GM23248 (cell line): ENCODE results near the gene KIAA1549. TPM values are rescaled to one million over a fixed set of nuclear protein-coding genes. Genes with fewer than 3 reads are reported as not detected.
A peak's percentile ranks its signal among the peaks of the same experiment; 100 is the strongest.

ENCODE experiments used
- DNase-seq: peaks from one replicate; pipeline ENCODE4 v3.0.0-alpha.2; 2015
- H2AFZ ChIP-seq: fragments of 200-600 bp; sonication (generic); 2 replicates; pipeline ENCODE4 v1.6.1; 2016; ENCODE audit warnings: antibody characterized with exemption
- H3F3A ChIP-seq: fragments of 200-600 bp; sonication (generic); 2 replicates; pipeline ENCODE4 v1.6.1; 2016; ENCODE audit warnings: mild to moderate bottlenecking, antibody characterized with exemption, mixed run types; ENCODE audit not compliant: insufficient read depth
- H3K27ac ChIP-seq: fragments of 200-600 bp; sonication (generic); 2 replicates; pipeline ENCODE4 v1.5.1; 2016; ENCODE audit warnings: mild to moderate bottlenecking
- H3K27me3 ChIP-seq: fragments of 200-600 bp; sonication (generic); replicated peaks from 2 replicates; pipeline ENCODE4 v1.6.1; 2016; ENCODE audit warnings: mild to moderate bottlenecking; ENCODE audit not compliant: insufficient read depth
- H3K36me3 ChIP-seq: fragments of 200-600 bp; sonication (generic); 2 replicates; pipeline ENCODE4 v1.6.1; 2016; ENCODE audit warnings: low read depth, mild to moderate bottlenecking
- H3K4me1 ChIP-seq: fragments of 200-600 bp; sonication (generic); 2 replicates; pipeline ENCODE4 v1.6.1; 2016; ENCODE audit warnings: mild to moderate bottlenecking; ENCODE audit not compliant: insufficient read depth
- H3K4me2 ChIP-seq: fragments of 200-600 bp; sonication (generic); one replicate; pipeline ENCODE4 v1.6.1; 2016; ENCODE audit warnings: mild to moderate bottlenecking; ENCODE audit not compliant: unreplicated experiment
- H3K4me3 ChIP-seq: fragments of 200-600 bp; sonication (generic); 2 replicates; pipeline ENCODE4 v1.5.1; 2016; ENCODE audit warnings: mild to moderate bottlenecking
- H3K79me2 ChIP-seq: fragments of 200-600 bp; sonication (generic); 2 replicates; pipeline ENCODE4 v1.6.1; 2016; ENCODE audit warnings: mild to moderate bottlenecking; ENCODE audit not compliant: insufficient read depth
- H3K9ac ChIP-seq: fragments of 200-600 bp; sonication (generic); 2 replicates; pipeline ENCODE4 v1.6.1; 2016; ENCODE audit warnings: mild to moderate bottlenecking
- H3K9me2 ChIP-seq: fragments of 200-600 bp; sonication (generic); 2 replicates; pipeline ENCODE4 v1.6.1; 2016; ENCODE audit warnings: mixed run types, mild to moderate bottlenecking, moderate library complexity; ENCODE audit not compliant: insufficient read depth
- H3K9me3 ChIP-seq: fragments of 200-600 bp; sonication (generic); one replicate; pipeline ENCODE4 v1.6.1; 2017; ENCODE audit warnings: low read depth
- H4K20me1 ChIP-seq: fragments of 200-600 bp; sonication (generic); 2 replicates; pipeline ENCODE4 v1.6.0; 2016; ENCODE audit not compliant: insufficient read depth
- EZH2 ChIP-seq: fragments of 200-600 bp; sonication (generic); IDR thresholded peaks from 2 replicates; pipeline ENCODE4 v1.6.1; 2018; ENCODE audit warnings: antibody characterized with exemption, mild to moderate bottlenecking; ENCODE audit not compliant: insufficient read depth, poor library complexity, severe bottlenecking
- EZH2phosphoT487 ChIP-seq: fragments of 200-600 bp; sonication (generic); IDR thresholded peaks from 2 replicates; pipeline ENCODE4 v1.6.1; 2018; ENCODE audit warnings: antibody characterized with exemption, moderate library complexity, mild to moderate bottlenecking, low read depth; ENCODE audit not compliant: insufficient read depth
- WGBS, 2 experiments: methylation state at CpG; one replicate each; pipeline ENCODE4 v1.1.6; 2015 to 2017; ENCODE audit warnings: low lambda C conversion rate in 2 of 2, low coverage in 1 of 2; ENCODE audit errors: missing lambda C conversion rate in 2 of 2; 5-methylcytosine and 5-hydroxymethylcytosine counted together
- in situ Hi-C: fragments of 300-500 bp; cut with MboI; formaldehyde crosslinking; loops from 2 replicates; pipeline ENCODE4 v1.15.0; 2020
- polyA plus RNA-seq: library from polyadenylated mRNA; unstranded; fragments of >200 nt; fragmentation: Nextera tagmentation; extraction: Ambion mirVana; gene quantifications from 2 replicates; pipeline ENCODE4 v1.2.1, GENCODE V29; 2016
- total RNA-seq: library from RNA; depleted of rRNA; stranded (reverse); fragments of >200 nt; shearing (Covaris generic); gene quantifications from 2 replicates; pipeline ENCODE4 v1.2.3, GENCODE V29; 2014

Gene KIAA1549
- total and polyA plus RNA-seq, 2 experiments from 2014 or later = 2.1 to 3.0 TPM

- in situ Hi-C loops = loop anchor here (25.0 kb wide), 1 partner anchor 195 kb away; no protein-coding TSS in a partner anchor
- Histone ChIP-seq H3K4me2 (peak overlapping the region; percentile 83), H3K79me2 (no peaks in the 10 kb centered on the region), H3K9me3 (no peaks in the 10 kb centered on the region), H3K27ac (peak overlapping the region; percentile 90), H3F3A (peaks cover 34% of the 10 kb centered on the region), H3K9ac (peak overlapping the region; percentile 71), H3K4me3 (peak overlapping the region; percentile 47), H3K27me3 (no peaks in the 10 kb centered on the region), H2AFZ (peak overlapping the region; percentile 71; the same call in 1 of the 2 replicates), H4K20me1 (no peaks in the 10 kb centered on the region), H3K9me2 (no peaks in the 10 kb centered on the region), H3K36me3 (no peaks in the 10 kb centered on the region), H3K4me1 (peaks cover 35% of the 10 kb centered on the region)
- peak; percentile 43 for DNase-seq
- TF ChIP-seq EZH2 (no peak), EZH2phosphoT487 (no peak)
- 92 to 96% methylated on average over 3 of the region's 3 CpGs for WGBS, 2 experiments
Measured at GRCh38 chr7:138892006-138892630, 89.1 kb downstream of the KIAA1549 start.

- Histone ChIP-seq H3F3A (peaks cover 34% of the 10 kb centered on the region), H3K27me3 (no peaks in the 10 kb centered on the region), H3K9me3 (no peaks in the 10 kb centered on the region), H3K9ac (peak overlapping the region; percentile 71), H3K79me2 (no peaks in the 10 kb centered on the region), H3K4me3 (peak overlapping the region; percentile 47), H3K4me2 (peak overlapping the region; percentile 83), H3K4me1 (peaks cover 35% of the 10 kb centered on the region), H2AFZ (peak overlapping the region; percentile 71), H4K20me1 (no peaks in the 10 kb centered on the region), H3K36me3 (no peaks in the 10 kb centered on the region), H3K9me2 (no peaks in the 10 kb centered on the region), H3K27ac (peak overlapping the region; percentile 90)
- DNase-seq = peak; percentile 62
- TF ChIP-seq EZH2phosphoT487 (no peak), EZH2 (no peak)
- in situ Hi-C loops = loop anchor here (25.0 kb wide), 1 partner anchor 196 kb away; no protein-coding TSS in a partner anchor
- 3 to 10% methylated on average over 5 of the region's 5 CpGs for WGBS, 2 experiments
Measured at GRCh38 chr7:138891446-138891810, 89.8 kb downstream of the KIAA1549 start.

- H3K4me3 ChIP-seq = peak overlapping the region; percentile 47
- TF ChIP-seq EZH2 = no peak
- no peak for TF ChIP-seq EZH2phosphoT487
- 22 to 26% methylated on average over 21 of the region's 21 CpGs for WGBS, 2 experiments
Measured at GRCh38 chr7:138890499-138891445, 90.4 kb downstream of the KIAA1549 start.

More at GRCh38 chr7:138890499-138891445, 90.4 kb downstream of the KIAA1549 start:
- peak; percentile 93 for DNase-seq
- Histone ChIP-seq H3K9me3 (no peaks in the 10 kb centered on the region), H3K36me3 (no peaks in the 10 kb centered on the region), H3K4me2 (peak overlapping the region; percentile 83), H3K79me2 (no peaks in the 10 kb centered on the region), H3K4me1 (peaks cover 35% of the 10 kb centered on the region), H3K9ac (peak overlapping the region; percentile 71), H3K27ac (peak overlapping the region; percentile 90), H3K9me2 (no peaks in the 10 kb centered on the region), H3K27me3 (no peaks in the 10 kb centered on the region), H2AFZ (peak overlapping the region; percentile 71), H4K20me1 (no peaks in the 10 kb centered on the region), H3F3A (peaks cover 34% of the 10 kb centered on the region)
- in situ Hi-C loops = loop anchor here (25.0 kb wide), 1 partner anchor 197 kb away; no protein-coding TSS in a partner anchor
